ENCODE results near the gene THAP2. TPM values are rescaled to one million over a fixed set of nuclear protein-coding genes. Genes with fewer than 3 reads are reported as not detected.
"Not testable (repeated sequence)": the region's sequence is repeated elsewhere in the genome, so short reads cannot be mapped to it uniquely, and the experiment has no call there.

THAP2 gene
- total RNA-seq, 1 donor from 2014 or later = 1.4 TPM

GRCh38 chr12:71661977-71662530 lies 2.0 kb upstream of the THAP2 start:
- no peak for ATAC-seq
- DNase-seq (ENCODE audit: low spot score) = no peak

DNA sequence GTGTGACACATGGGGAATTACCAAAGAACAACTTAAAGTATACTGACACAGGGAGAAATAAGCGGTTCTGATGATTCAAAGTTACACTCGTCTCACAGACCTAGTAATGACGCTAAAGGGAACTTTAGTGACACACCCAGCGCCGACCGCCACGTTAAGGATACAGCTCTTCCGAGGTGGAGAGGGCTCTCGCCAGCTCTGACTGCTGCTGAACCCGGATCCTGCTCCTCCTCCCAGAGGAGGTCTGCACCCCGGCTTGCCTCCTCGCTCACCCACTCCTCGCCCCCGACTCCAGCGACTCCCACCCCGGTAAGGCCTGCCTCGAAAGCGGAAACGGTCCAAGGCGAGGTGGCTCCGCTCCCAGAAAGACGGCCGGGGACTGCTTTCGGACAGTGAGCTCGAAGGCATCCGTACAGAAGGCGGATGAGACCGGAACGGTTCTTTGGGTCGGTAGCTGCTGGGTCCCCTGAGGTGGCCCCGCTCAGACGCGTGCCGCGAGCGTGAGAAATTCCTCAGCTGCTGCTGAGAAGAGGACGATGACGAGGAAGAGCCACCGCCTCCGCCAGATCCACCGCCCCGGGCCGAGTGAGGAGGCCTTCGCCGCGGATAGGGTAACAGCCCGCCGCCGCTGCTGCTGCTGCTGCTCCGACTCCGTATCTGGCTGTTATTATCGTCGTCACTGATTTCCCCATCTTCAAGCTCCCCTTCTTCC lies 1.1 kb upstream of the THAP2 start:
- ATAC-seq (peak; percentile 34), DNase-seq (ENCODE audit: low spot score) (peak; percentile 69)

DNA sequence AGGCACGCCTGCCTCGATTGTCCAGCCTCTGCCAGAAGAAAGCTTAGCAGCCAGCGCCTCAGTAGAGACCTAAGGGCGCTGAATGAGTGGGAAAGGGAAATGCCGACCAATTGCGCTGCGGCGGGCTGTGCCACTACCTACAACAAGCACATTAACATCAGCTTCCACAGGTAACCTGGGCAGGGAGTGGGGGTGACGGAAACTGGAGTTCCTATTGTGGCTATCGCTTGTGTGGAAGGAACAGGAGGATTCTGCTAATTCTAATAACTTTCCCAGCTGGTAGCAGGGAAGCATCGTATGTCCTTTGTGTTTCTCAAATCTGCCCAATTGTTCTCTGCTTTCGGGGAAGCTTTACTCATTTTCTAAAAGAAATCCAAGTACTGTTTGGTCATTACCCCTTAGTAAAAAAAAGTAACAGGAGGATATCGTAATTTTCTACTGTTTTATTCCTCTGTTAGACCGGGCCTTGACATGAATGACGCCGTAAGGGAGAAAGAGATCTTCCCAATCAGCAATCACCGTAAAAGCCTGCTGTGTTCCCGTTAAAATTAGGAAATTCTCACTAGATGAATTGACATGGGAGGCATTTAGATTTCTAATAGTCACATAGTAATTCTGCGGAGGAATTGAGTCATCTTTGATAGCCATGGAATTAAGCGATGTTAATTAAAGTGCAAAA lies 449 bp downstream of the THAP2 start:
- DNase-seq (ENCODE audit: low spot score) = no peak
- ATAC-seq = peak; percentile 48

DNA sequence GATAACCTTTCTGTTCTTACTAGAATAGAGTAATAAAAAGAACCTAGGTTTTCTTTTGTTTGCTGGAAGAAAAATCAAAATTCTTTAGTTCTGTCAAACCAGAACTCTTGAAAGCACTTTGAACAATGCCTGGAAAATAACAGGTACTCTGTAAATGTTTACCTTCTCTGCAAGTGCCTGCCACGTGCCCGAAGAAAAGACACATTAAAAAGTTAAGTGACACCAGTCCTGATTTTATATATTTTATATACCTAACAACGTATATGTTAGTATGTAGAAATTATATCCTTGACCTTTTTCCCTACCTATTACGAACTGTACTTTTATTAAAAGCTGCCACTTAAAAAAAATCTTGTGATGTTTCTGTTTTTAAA lies 976 bp downstream of the THAP2 start:
- DNase-seq (ENCODE audit: low spot score) (no peak), ATAC-seq (no peak)

GRCh38 chr12:71666259-71666658 lies 2.2 kb downstream of the THAP2 start:
- ATAC-seq = no peak

GRCh38 chr12:71671311-71671710 lies 7.2 kb downstream of the THAP2 start:
- ATAC-seq (no peak), DNase-seq (ENCODE audit: low spot score) (no peak)

More at GRCh38 chr12:71666259-71666658, 2.2 kb downstream of the THAP2 start:
- DNase-seq (ENCODE audit: low spot score) = no peak

DNA sequence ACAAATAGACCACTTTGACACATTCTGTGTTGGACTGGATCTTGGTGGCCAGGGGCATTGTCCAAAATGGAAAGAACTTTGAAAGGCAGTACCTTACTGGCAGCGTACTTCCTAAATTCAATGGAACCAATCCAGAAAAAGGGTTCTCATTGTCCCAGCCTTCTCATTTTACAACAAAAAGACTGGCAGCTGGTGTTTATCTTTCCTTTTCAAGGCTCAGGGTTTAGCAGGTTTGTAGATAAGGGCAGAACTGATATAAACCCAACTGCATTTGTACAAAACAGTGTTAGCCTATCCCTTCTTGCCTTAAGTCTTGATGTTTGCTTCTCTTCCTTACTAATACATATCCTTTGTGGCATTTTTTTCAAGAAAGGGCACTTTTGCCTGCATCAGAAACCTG lies 7.7 kb downstream of the THAP2 start:
- DNase-seq (ENCODE audit: low spot score) (no peak), ATAC-seq (peak; percentile 23)

GRCh38 chr12:71682466-71682865 lies 18.4 kb downstream of the THAP2 start:
- no peak for DNase-seq (ENCODE audit: low spot score)
- ATAC-seq = no peak

DNA sequence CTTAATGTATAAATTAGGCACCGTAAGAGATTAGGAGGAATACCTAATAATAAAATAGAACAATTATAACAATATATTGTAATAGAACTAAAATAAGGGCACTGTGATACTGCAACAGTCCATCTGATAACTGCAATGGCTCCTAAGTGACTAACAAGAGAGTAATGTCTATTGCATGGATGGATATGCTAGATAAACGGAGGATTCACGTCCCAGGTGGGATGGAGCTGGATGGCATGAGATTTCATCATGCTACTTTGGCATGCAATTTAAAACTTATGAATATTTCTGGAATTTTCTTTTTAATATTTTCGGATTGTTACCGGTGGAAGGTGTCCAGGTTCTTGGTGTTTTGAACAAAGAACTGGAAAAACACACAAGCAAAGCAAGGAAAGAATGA lies 19.5 kb downstream of the THAP2 start:
- no peak for DNase-seq (ENCODE audit: low spot score)
- no peak for ATAC-seq

DNA sequence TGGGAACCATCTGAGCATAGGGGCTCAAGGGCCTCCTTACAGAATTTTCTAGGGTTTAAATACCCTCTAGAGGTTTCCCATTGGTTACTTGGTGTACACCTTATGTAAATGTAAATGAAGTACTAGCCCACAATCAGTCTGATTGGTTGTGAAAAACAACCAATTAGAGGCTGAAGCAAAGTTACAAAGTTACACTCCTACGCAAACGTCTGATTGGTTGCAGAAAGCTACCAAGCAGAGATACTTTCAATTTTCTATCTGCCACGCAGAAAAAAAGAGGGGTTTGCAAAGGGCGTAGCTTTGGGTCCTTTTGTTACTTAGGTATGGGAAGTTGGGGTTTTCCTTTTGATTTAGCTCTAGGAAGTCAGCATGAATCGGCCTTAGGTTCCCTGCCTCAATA lies 20.0 kb downstream of the THAP2 start:
- ATAC-seq (no peak), DNase-seq (ENCODE audit: low spot score) (no peak)

- DNase-seq (ENCODE audit: low spot score) = no peak
- ATAC-seq = peak; percentile 2
Observed at GRCh38 chr12:71685312-71685906, 21.3 kb downstream of the THAP2 start.

- DNase-seq (ENCODE audit: low spot score) (peak; percentile 97), ATAC-seq (peak; percentile 94)
Observed at GRCh38 chr12:71685914-71686657, 22.0 kb downstream of the THAP2 start, which contains the start of gene TMEM19. TSS of gene TMEM19 (plus strand) at chr12:71686082. CDS start at chr12:71686681, 599 bp downstream.

DNA sequence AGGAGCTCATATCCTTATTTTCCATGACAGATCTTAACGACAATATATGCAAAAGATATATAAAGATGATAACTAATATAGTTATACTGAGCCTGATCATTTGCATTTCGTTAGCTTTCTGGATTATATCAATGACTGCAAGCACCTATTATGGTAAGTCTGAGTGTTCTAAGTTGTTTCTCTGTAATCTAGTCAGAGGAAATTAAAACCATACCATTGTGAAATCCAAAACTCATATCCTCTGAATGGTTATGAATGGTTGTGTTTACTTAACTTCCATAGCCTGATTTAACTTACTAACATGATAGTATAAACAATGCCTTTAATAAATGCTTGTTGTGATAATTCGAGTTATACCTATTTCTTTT lies 22.5 kb downstream of the THAP2 start:
- ATAC-seq = no peak
- no peak for DNase-seq (ENCODE audit: low spot score)

GRCh38 chr12:71687172-71687571 lies 23.1 kb downstream of the THAP2 start:
- not testable (repeated sequence) for DNase-seq (ENCODE audit: low spot score); ATAC-seq

GRCh38 chr12:71688961-71689570 lies 25.0 kb downstream of the THAP2 start:
- no peak for ATAC-seq
- no peak for DNase-seq (ENCODE audit: low spot score)

DNA sequence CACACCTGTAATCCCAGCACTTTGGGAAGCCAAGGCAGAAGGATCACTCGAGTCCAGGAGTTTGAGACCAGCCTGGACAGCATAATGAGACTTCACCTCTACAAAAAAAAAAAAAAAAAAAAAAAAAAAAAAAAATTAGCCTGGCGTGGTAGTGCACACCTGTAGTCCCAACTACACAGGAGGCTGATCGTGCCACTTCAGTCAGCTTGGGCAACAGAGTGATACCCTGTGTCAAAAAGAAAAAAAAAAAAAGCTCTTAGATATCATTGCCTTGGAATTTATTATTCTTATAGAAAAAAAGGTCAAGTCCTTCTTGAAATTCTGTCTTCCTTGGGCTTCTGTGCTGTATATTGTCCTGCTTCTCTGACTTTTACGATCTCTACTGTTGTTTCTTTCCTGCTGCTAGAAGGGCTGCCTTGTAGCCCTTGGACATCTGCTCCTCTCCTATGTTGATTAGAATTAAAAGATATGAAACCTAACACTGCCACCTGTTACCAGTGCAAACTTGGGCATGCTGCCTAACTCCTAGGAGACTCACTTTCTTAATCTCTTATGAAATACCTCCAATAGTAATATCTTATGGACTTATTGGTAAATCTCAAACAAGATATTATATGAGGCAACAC lies 27.5 kb downstream of the THAP2 start:
- ATAC-seq (no peak), DNase-seq (ENCODE audit: low spot score) (no peak)

- ATAC-seq = no peak
- no peak for DNase-seq (ENCODE audit: low spot score)
Observed at GRCh38 chr12:71693126-71693525, 29.0 kb downstream of the THAP2 start.

DNA sequence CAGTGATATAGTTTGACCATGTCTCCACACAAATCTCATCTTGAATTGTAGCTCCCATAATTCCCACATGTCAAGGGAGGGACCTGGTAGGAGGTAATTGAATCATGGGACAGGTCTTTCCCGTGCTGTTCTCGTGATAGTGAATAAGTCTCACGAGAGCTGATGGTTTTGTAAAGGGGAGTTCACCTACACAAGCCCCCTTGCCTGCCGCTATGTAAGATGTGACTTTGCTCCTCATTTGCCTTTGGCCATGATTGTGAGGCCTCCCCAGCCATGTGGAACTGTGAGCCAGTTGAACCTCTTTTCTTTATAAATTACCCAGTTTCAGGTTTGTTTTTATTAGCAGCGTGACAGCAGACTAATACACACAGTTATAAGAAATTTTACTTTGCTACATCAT lies 29.6 kb downstream of the THAP2 start:
- not testable (repeated sequence) for ATAC-seq; DNase-seq (ENCODE audit: low spot score)

- no peak for DNase-seq (ENCODE audit: low spot score)
- ATAC-seq = peak; percentile 90
Observed at GRCh38 chr12:71694099-71694820, 30.2 kb downstream of the THAP2 start.

DNA sequence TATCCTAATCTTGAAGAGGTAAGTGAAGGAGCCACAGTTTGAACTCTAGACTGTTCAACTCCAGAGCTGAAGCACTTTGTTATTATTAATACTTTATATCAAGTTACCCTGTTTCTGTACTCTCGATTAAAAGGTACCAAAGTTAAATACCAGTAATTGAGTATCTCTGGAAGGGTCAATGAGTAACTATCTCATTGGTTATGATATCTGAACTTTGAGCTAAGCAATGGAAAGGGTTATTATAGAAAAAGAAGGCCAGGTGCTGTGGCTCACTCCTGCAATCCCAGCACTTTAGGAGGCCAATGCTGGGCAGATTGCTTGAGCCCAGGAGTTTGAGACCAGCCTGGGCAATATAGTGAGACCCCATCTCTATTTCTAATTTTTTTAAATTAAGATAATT lies 31.7 kb downstream of the THAP2 start:
- ATAC-seq (peak; percentile 33), DNase-seq (ENCODE audit: low spot score) (no peak)

All from left lobe of liver (tissue), 2 donors.